ENCODE results near the gene CMC2. TPM values are rescaled to one million over a fixed set of nuclear protein-coding genes. Genes with fewer than 3 reads are reported as not detected.

CMC2 gene
- total RNA-seq, 1 experiment from 2014 or later: 82.0 TPM

DNA sequence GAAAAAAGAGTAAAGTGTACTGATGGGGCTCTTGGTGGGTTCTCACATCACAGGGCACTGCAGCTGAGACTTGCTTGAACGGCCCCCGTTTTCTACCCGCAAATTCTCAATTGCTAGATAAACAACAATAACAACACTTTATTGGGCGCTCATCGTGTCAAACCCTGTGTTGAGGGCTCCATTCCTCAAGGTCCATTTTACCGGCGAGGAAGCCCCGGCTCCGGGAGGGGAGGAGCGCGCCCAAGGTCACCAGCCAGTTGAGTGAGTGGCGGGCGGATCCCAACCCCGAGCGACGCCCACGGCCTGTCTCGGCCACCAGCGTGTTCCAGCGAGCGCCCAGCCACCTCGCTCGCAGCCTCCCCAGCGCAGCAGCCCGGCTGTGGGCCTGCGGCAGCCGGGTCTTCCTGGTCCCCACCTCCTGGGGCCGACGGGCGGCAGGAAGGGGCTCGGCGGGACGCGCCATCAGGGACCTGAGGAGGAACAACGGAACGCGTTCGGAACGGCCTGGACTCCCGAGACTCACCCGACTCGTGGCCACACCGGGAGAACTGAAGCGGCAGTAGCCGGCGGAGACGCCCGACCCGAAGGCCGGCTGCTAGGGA is 373 bp downstream of the CMC2 start:
- peaks cover 8% of the 10 kb centered on the region for H3K4me1 ChIP-seq (ENCODE audit: control insufficient read depth, insufficient read depth, low read length)
- ATAC-seq (peak; percentile 69), DNase-seq (ENCODE audit: low read depth, low spot score) (no peak)
- H3K9me3 ChIP-seq (ENCODE audit: control insufficient read depth, insufficient read depth, low read depth, low read length): no peaks in the 10 kb centered on the region
- H3K27me3 ChIP-seq (ENCODE audit: control insufficient read depth, insufficient read depth, low read length): no peaks in the 10 kb centered on the region
- in situ Hi-C loops (cut with HindIII; ENCODE audit: low pct_unique_long_range_greater_than_20kb, low sequenced_read_pairs) (no loop called here), intact Hi-C loops (cut with micrococcal nuclease; ENCODE audit: unreplicated experiment) (loop anchor here (10.0 kb wide), 1 partner anchor 728 kb away; no protein-coding TSS in a partner anchor)
- H3K36me3 ChIP-seq (ENCODE audit: control insufficient read depth, insufficient read depth, low read length): peaks cover 8% of the 10 kb centered on the region; the same call in 1 of the 2 replicates
- peak overlapping the region; percentile 84 to 88 for H3K4me3 ChIP-seq (ENCODE audit: low read depth in 2 of 2, low read length in 2 of 2)
- no TSS peak for BruUV-seq (replicated peaks)
- TF ChIP-seq TCF7L2 (IDR thresholded peaks at IDR 0.05; ENCODE audit: low read depth, low read length) (no peak), SIN3A (IDR thresholded peaks at IDR 0.05; ENCODE audit: borderline replicate concordance, insufficient read depth, low read depth, low read length) (0 out of 2 replicates have a peak, but pooled peaks have one; percentile 66)
- POLR2A ChIA-PET: no interaction called here
- H3K27ac ChIP-seq (ENCODE audit: low read length): peak overlapping the region; percentile 88
- CTCF ChIA-PET: no interaction called here

DNA sequence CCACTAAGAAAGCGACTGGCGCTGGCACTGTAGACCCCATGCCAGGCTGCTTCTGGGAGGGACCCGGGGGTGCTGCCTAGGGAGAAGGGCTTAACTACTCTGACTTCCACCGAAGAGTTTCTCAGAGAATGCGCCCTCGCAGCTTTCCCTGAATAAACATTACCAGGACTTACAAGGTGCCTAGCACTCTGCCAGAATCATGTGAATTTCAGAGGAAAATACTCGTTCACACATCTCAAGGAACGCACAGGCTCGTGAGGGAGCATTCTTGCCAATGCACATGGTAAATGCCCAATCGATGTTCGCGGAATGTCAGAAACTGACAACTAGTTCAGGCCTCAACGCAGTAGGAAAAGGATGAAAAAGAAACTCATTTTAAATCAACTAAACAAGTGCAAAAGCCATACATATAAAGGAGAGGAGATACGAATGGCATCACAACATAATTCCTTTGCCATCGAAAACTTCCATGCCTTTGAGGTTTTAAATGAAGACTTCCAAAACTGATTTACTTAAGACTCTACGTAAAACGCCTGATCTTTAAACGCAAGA is 999 bp downstream of the CMC2 start:
- Histone ChIP-seq H3K4me3 (ENCODE audit: low read depth in 2 of 2, low read length in 2 of 2) (peak overlapping the region; percentile 84 to 88), H3K27me3 (ENCODE audit: control insufficient read depth, insufficient read depth, low read length) (no peaks in the 10 kb centered on the region), H3K36me3 (ENCODE audit: control insufficient read depth, insufficient read depth, low read length) (peaks cover 8% of the 10 kb centered on the region; the same call in 1 of the 2 replicates), H3K9me3 (ENCODE audit: control insufficient read depth, insufficient read depth, low read depth, low read length) (no peaks in the 10 kb centered on the region), H3K4me1 (ENCODE audit: control insufficient read depth, insufficient read depth, low read length) (peaks cover 8% of the 10 kb centered on the region), H3K27ac (ENCODE audit: low read length) (peak overlapping the region; percentile 88)
- in situ Hi-C loops (cut with HindIII; ENCODE audit: low pct_unique_long_range_greater_than_20kb, low sequenced_read_pairs): no loop called here
- DNase-seq (ENCODE audit: low read depth, low spot score) (no peak), ATAC-seq (no peak)
- TSS peak; percentile 65 for BruUV-seq (replicated peaks)
- ChIA-PET CTCF (interaction anchor here (0.5 kb wide), 1 partner anchor 12 kb away, joined by 3 read pairs; no protein-coding TSS in a partner anchor), POLR2A (no interaction called here)
- intact Hi-C loops (cut with micrococcal nuclease; ENCODE audit: unreplicated experiment): loop anchor here (10.0 kb wide), 1 partner anchor 729 kb away; no protein-coding TSS in a partner anchor
- TF ChIP-seq TCF7L2 (IDR thresholded peaks at IDR 0.05; ENCODE audit: low read depth, low read length) (no peak), CTCF (IDR thresholded peaks at IDR 0.05) (no peak)

- TF ChIP-seq POLR2AphosphoS5 (IDR thresholded peaks at IDR 0.05; ENCODE audit: low read depth, low read length) (no peak), TCF7L2 (IDR thresholded peaks at IDR 0.05; ENCODE audit: low read depth, low read length) (no peak), SIN3A (IDR thresholded peaks at IDR 0.05; ENCODE audit: borderline replicate concordance, insufficient read depth, low read depth, low read length) (no peak), CTCF (IDR thresholded peaks at IDR 0.05) (peak; percentile 68)
- in situ Hi-C loops (cut with HindIII; ENCODE audit: low pct_unique_long_range_greater_than_20kb, low sequenced_read_pairs): no loop called here
- ATAC-seq (no peak), DNase-seq (ENCODE audit: low read depth, low spot score) (no peak)
- Histone ChIP-seq H3K27ac (ENCODE audit: low read length) (peak overlapping the region; percentile 88), H3K4me1 (ENCODE audit: control insufficient read depth, insufficient read depth, low read length) (peaks cover 8% of the 10 kb centered on the region), H3K27me3 (ENCODE audit: control insufficient read depth, insufficient read depth, low read length) (no peaks in the 10 kb centered on the region), H3K4me3 (ENCODE audit: low read depth in 2 of 2, low read length in 2 of 2) (peak overlapping the region; percentile 84 to 88), H3K36me3 (ENCODE audit: control insufficient read depth, insufficient read depth, low read length) (peaks cover 8% of the 10 kb centered on the region; the same call in 1 of the 2 replicates), H3K9me3 (ENCODE audit: control insufficient read depth, insufficient read depth, low read depth, low read length) (no peaks in the 10 kb centered on the region)
- CTCF ChIA-PET: interaction anchor here (0.8 to 1.2 kb wide), 2 partner anchors 72 to 887 kb away, joined by 3 to 4 read pairs; partner anchors contain the start of gene C16orf46
- POLR2A ChIA-PET: interaction anchor here (0.6 kb wide), 1 partner anchor 13 kb away, joined by 8 read pairs; no protein-coding TSS in a partner anchor
- intact Hi-C loops (cut with micrococcal nuclease; ENCODE audit: unreplicated experiment): loop anchor here (10.0 kb wide), 1 partner anchor 730 kb away; no protein-coding TSS in a partner anchor
- BruUV-seq (replicated peaks): no TSS peak
These were observed 1.9 kb downstream of the CMC2 start for GRCh38 chr16:81004646-81005353.

All from Panc1 (cell line).